HCT116 (cell line): ENCODE results near the gene AARS2. TPM values are rescaled to one million over a fixed set of nuclear protein-coding genes. Genes with fewer than 3 reads are reported as not detected.

Experiments
- ATAC-seq: fragments of 200-7000 bp; cut with Tn5 transposase; 2 replicates; pipeline ENCODE4 v1.9.1; 2020; ENCODE audit warnings: mild to moderate bottlenecking, moderate library complexity
- BruUV-seq: library from RNA; stranded (reverse); fragments of 400-500 nt; replicated peaks from 2 replicates; lab custom pipeline; 2021; lab: Mats Ljungman, UMichigan
- CTCF ChIA-PET: fragments of 300-600 bp; sonication (Branson Sonifier 250); formaldehyde crosslinking; loops from one replicate; lab custom pipeline; 2021; ENCODE audit warnings: antibody characterized with exemption; lab: Charles Lee
- POLR2A ChIA-PET: fragments of 300-600, 350-600 bp; sonication (Branson Sonifier 250); formaldehyde crosslinking; loops from one replicate; lab custom pipeline; 2021; ENCODE audit warnings: antibody characterized with exemption; lab: Charles Lee
- RAD21 ChIA-PET, 2 experiments: fragments of 300-600 bp; sonication (Branson Sonifier 250); formaldehyde crosslinking; loops; one replicate each; lab custom pipeline; 2023; ENCODE audit warnings: low total read pairs in 2 of 2; ENCODE audit not compliant: uncharacterized antibody in 2 of 2, unreplicated experiment in 2 of 2, low non-redundant PET in 1 of 2; lab: Charles Lee
- DNase-seq: peaks from one replicate; pipeline ENCODE4 v3.0.0-alpha.2; 2010; ENCODE audit warnings: low read depth, low spot score
- H2AFZ ChIP-seq: fragments of 200-600 bp; shearing (Covaris generic), sonication (generic); 2 replicates; pipeline ENCODE4 v1.6.1; 2017; ENCODE audit warnings: low read depth, mixed run types, mixed read lengths, antibody characterized with exemption, low read length; ENCODE audit not compliant: poor library complexity, severe bottlenecking
- H3K27ac ChIP-seq: 2 replicates; pipeline ENCODE4 v1.5.1; 2012; ENCODE audit warnings: low read depth, low read length
- H3K27me3 ChIP-seq: fragments of 200-600 bp; sonication (generic); 2 replicates; pipeline ENCODE4 v1.6.1; 2016; ENCODE audit warnings: mixed run types, low read length, mixed read lengths; ENCODE audit not compliant: insufficient read depth
- H3K36me3 ChIP-seq, 2 experiments: fragments of 200-500 bp in 1 of 2; fragments of 200-600 bp in 1 of 2; sonication (Bioruptor generic) in 1 of 2; sonication (generic) in 1 of 2; 2 replicates each; pipeline versions ENCODE4 v1.5.1 to v1.6.1; 2014 to 2016; ENCODE audit warnings: low read length in 2 of 2, inconsistent platforms in 1 of 2, mixed read lengths in 1 of 2, mixed run types in 1 of 2; ENCODE audit not compliant: insufficient read depth in 2 of 2, control insufficient read depth in 1 of 2
- H3K4me1 ChIP-seq, 2 experiments: fragments of 200-600 bp in 1 of 2; sonication (generic) in 1 of 2; 2 replicates each; pipeline versions ENCODE4 v1.5.1 to v1.6.1; 2012 to 2017; ENCODE audit warnings: low read length in 2 of 2, inconsistent platforms in 1 of 2, mild to moderate bottlenecking in 1 of 2, mixed read lengths in 1 of 2, mixed run types in 1 of 2, moderate library complexity in 1 of 2; ENCODE audit not compliant: insufficient read depth in 2 of 2, control insufficient read depth in 1 of 2
- H3K4me2 ChIP-seq: fragments of 200-600 bp; sonication (generic); 2 replicates; pipeline ENCODE4 v1.6.1; 2017; ENCODE audit warnings: mixed run types, low read length, mixed read lengths
- H3K4me3 ChIP-seq, 2 experiments: fragments of 200-600 bp in 1 of 2; sonication (generic) in 1 of 2; replicated peaks in 1 of 2; 2 replicates each; pipeline ENCODE4 v1.5.1; 2011 to 2016; ENCODE audit warnings: low read length in 2 of 2, control low read depth in 1 of 2, low read depth in 1 of 2, mild to moderate bottlenecking in 1 of 2, mixed read lengths in 1 of 2, mixed run types in 1 of 2
- H3K79me2 ChIP-seq: fragments of 200-600 bp; sonication (generic); 2 replicates; pipeline ENCODE4 v1.6.1; 2017; ENCODE audit warnings: mild to moderate bottlenecking, mixed run types, low read length, moderate library complexity, mixed read lengths; ENCODE audit not compliant: insufficient read depth
- H3K9ac ChIP-seq: fragments of 200-600 bp; sonication (generic); 2 replicates; pipeline ENCODE4 v1.6.1; 2016; ENCODE audit warnings: low read length, mixed read lengths
- H3K9me2 ChIP-seq: fragments of 200-600 bp; sonication (generic), shearing (Covaris generic); 2 replicates; pipeline ENCODE4 v1.6.1; 2017; ENCODE audit warnings: mixed run types, mild to moderate bottlenecking, moderate library complexity; ENCODE audit not compliant: insufficient read depth
- H3K9me3 ChIP-seq, 2 experiments: fragments of 200-500 bp in 1 of 2; fragments of 200-600 bp in 1 of 2; sonication (Bioruptor generic) in 1 of 2; sonication (generic) in 1 of 2; 2 replicates each; pipeline ENCODE4 v1.6.1; 2014 to 2017; ENCODE audit warnings: low read length in 2 of 2, mixed read lengths in 2 of 2, inconsistent platforms in 1 of 2, low read depth in 1 of 2, mild to moderate bottlenecking in 1 of 2, mixed run types in 1 of 2, moderate library complexity in 1 of 2; ENCODE audit not compliant: control insufficient read depth in 1 of 2, insufficient read depth in 1 of 2
- H4K20me1 ChIP-seq: fragments of 200-600 bp; sonication (generic), shearing (Covaris generic); 2 replicates; pipeline ENCODE4 v1.6.1; 2017; ENCODE audit warnings: mixed run types, mild to moderate bottlenecking, moderate library complexity; ENCODE audit not compliant: insufficient read depth
- EGR1 ChIP-seq: IDR thresholded peaks from 2 replicates; pipeline ENCODE4 v1.6.1; 2012; ENCODE audit warnings: low read depth
- JUND ChIP-seq: IDR thresholded peaks from 2 replicates; pipeline ENCODE4 v1.6.1; 2012
- POLR2AphosphoS5 ChIP-seq: IDR thresholded peaks from 2 replicates; pipeline ENCODE4 v1.6.1; 2011; ENCODE audit warnings: mild to moderate bottlenecking, low read depth, low read length, moderate library complexity
- REST ChIP-seq: IDR thresholded peaks from 2 replicates; pipeline ENCODE4 v1.6.1; 2012; ENCODE audit warnings: low read depth
- TCF7L2 ChIP-seq: IDR thresholded peaks from 2 replicates; pipeline ENCODE4 v1.7.0; 2011; ENCODE audit warnings: borderline replicate concordance, inconsistent platforms; ENCODE audit not compliant: insufficient read depth, insufficient read length; ENCODE audit errors: extremely low read depth
- intact Hi-C: fragments of 100-400 bp; cut with micrococcal nuclease; formaldehyde crosslinking; loops from 2 replicates; pipeline ENCODE4 v1.10.0; 2022
- total RNA-seq: library from RNA; stranded (reverse); gene quantifications from one replicate; pipeline ENCODE4 v1.2.1, GENCODE V29; 2021; ENCODE audit not compliant: unreplicated experiment
- TF ChIP-seq, protein P1 (sequence below): IDR thresholded peaks from 2 replicates; pipeline ENCODE4 v1.6.1; 2012

The AARS2 gene
- total RNA-seq, 1 experiment from 2014 or later: 14.9 TPM

DNA sequence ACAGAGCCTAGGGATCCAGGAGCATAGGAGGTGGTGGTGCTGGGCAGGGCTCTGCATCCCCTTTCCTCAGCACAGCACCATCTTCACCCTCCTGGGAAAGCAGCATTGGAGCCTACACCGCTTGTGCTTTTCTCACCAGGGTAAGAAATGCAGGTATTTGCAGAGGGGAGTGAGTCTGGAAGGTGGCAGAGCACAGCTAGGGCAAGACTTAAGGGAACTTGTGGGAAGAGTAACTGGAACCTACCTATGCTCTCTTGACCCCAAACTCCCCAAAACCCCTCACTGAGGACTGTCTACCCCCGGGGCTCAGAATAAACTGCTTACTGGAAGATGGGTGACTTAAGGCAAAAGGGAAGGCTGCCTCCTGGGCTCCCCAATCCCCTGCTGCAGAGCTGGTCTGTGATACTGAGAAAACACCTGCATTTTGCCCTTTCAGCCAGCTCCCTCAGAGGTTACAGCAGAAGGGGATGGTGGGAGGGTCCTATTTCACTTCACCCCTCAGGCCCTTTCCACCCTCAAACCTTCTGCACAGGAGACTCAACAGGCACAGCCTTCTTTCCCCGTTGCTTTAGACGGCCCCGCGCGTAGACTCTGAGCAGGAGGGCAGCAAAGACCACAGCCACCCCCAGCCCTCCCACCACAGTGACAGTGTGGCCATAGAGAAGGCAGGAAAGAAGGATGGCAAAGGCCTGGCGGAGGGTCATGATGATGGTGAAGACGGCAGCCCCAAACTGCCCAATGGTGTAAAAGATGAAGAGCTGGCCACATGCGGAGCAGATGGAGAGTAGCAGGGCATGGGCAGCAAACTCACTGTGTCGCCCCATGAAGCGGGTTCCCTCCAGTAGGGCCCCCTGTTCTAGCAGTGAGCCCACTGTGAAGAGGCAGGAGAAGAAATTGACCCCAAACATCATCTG lies 58.7 kb downstream of the AARS2 start:
- H3K27me3 ChIP-seq: no peaks in the 10 kb centered on the region
- RAD21 ChIA-PET: no interaction called here
- peak overlapping the region; percentile 95 for H3K27ac ChIP-seq
- peaks cover 49% of the 10 kb centered on the region; the same call in 1 of the 2 replicates for H4K20me1 ChIP-seq
- H2AFZ ChIP-seq: no peak overlapping the region
- BruUV-seq: no TSS peak
- POLR2A ChIA-PET: interaction anchor here (1.1 to 3.4 kb wide), 3 partner anchors 8 to 12 kb away, joined by 3 to 74 read pairs (median 4); partner anchors contain the start of gene HSP90AB1
- no peak overlapping the region for H3K9ac ChIP-seq
- H3K4me3 ChIP-seq: no peak overlapping the region
- CTCF ChIA-PET: interaction anchor here (0.6 to 2.2 kb wide), 7 partner anchors 10 to 158 kb away, joined by 3 to 7 read pairs (median 3); partner anchors contain the start of gene SLC29A1
- peaks cover 50% of the 10 kb centered on the region for H3K79me2 ChIP-seq
- intact Hi-C loops: loop anchor here (5.0 kb wide), 1 partner anchor 157 kb away; no protein-coding TSS in a partner anchor
- TF ChIP-seq EGR1 (no peak), TCF7L2 (no peak), JUND (no peak), REST (no peak), POLR2AphosphoS5 (no peak; the same call in 1 of the 2 replicates)
- TF ChIP-seq, protein P1, sequence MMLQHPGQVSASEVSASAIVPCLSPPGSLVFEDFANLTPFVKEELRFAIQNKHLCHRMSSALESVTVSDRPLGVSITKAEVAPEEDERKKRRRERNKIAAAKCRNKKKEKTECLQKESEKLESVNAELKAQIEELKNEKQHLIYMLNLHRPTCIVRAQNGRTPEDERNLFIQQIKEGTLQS: no peak
- no peak overlapping the region for H3K4me2 ChIP-seq
- ATAC-seq: peak; percentile 6
- no peak for DNase-seq
- peaks cover 43 to 48% of the 10 kb centered on the region in 2 experiments for H3K36me3 ChIP-seq
- no peaks in the 10 kb centered on the region for H3K9me2 ChIP-seq
- H3K9me3 ChIP-seq: no peaks in the 10 kb centered on the region
- H3K4me1 ChIP-seq: peaks cover 2 to 27% of the 10 kb centered on the region in 2 experiments; a peak in 3 of 4 replicates
